MM.1S (cell line): ENCODE results near the gene PSMD3.
"Not testable (repeated sequence)": the region's sequence is repeated elsewhere in the genome, so short reads cannot be mapped to it uniquely, and the experiment has no call there.

Source experiments
- DNase-seq: peaks from one replicate; pipeline ENCODE4 v3.0.0-alpha.2; 2015
- H2AFZ ChIP-seq: fragments of 300-600 bp; sonication (generic); 2 replicates; pipeline ENCODE4 v1.6.0; 2016; ENCODE audit warnings: antibody characterized with exemption, low read length
- H3F3A ChIP-seq: fragments of 300-600 bp; sonication (generic); 2 replicates; pipeline ENCODE4 v1.6.1; 2016; ENCODE audit warnings: mild to moderate bottlenecking, antibody characterized with exemption, low read length, moderate library complexity, mixed read lengths; ENCODE audit not compliant: insufficient read depth
- H3K27ac ChIP-seq: fragments of 300-600 bp; sonication (generic); 2 replicates; pipeline ENCODE4 v1.5.1; 2016; ENCODE audit warnings: mild to moderate bottlenecking, low read length
- H3K27me3 ChIP-seq: fragments of 300-600 bp; sonication (generic); replicated peaks from 2 replicates; pipeline ENCODE4 v1.6.0; 2016; ENCODE audit warnings: low read length; ENCODE audit not compliant: insufficient read depth
- H3K36me3 ChIP-seq: fragments of 300-600 bp; sonication (generic); replicated peaks from 2 replicates; pipeline ENCODE4 v1.6.1; 2016; ENCODE audit warnings: mild to moderate bottlenecking, low read length, mixed read lengths; ENCODE audit not compliant: insufficient read depth
- H3K4me1 ChIP-seq: fragments of 300-600 bp; sonication (generic); 2 replicates; pipeline ENCODE4 v1.6.1; 2016; ENCODE audit warnings: low read length, mixed read lengths
- H3K4me2 ChIP-seq: fragments of 300-600 bp; sonication (generic); 2 replicates; pipeline ENCODE4 v1.6.0; 2016; ENCODE audit warnings: low read depth, low read length
- H3K4me3 ChIP-seq: fragments of 300-600 bp; sonication (generic); 2 replicates; pipeline ENCODE4 v1.5.1; 2016; ENCODE audit warnings: low read length, mixed read lengths
- H3K79me2 ChIP-seq: fragments of 300-600 bp; sonication (generic); 2 replicates; pipeline ENCODE4 v1.6.1; 2016; ENCODE audit warnings: mixed run types, low read length, mixed read lengths
- H3K9ac ChIP-seq: fragments of 300-600 bp; sonication (generic); 2 replicates; pipeline ENCODE4 v1.6.1; 2016; ENCODE audit warnings: low read length, mixed read lengths
- H3K9me2 ChIP-seq: fragments of 300-600 bp; sonication (generic); replicated peaks from 2 replicates; pipeline ENCODE4 v1.6.1; 2016; ENCODE audit warnings: mild to moderate bottlenecking, low read length, mixed read lengths; ENCODE audit not compliant: insufficient read depth
- H3K9me3 ChIP-seq: fragments of 300-600 bp; sonication (generic); replicated peaks from 2 replicates; pipeline ENCODE4 v1.6.1; 2016; ENCODE audit warnings: mild to moderate bottlenecking, low read length, mixed read lengths; ENCODE audit not compliant: insufficient read depth
- H4K20me1 ChIP-seq: fragments of 300-600 bp; sonication (generic); 2 replicates; pipeline ENCODE4 v1.6.1; 2016; ENCODE audit warnings: mild to moderate bottlenecking, low read length, moderate library complexity, mixed read lengths; ENCODE audit not compliant: insufficient read depth
- CTCF ChIP-seq: fragments of 300-600 bp; sonication (generic); IDR thresholded peaks from 2 replicates; pipeline ENCODE4 v1.5.1; 2016; ENCODE audit warnings: antibody characterized with exemption, low read length, mixed read lengths
- EZH2 ChIP-seq: fragments of 300-600 bp; sonication (generic); optimal IDR thresholded peaks from 2 replicates; pipeline ENCODE3; 2017; ENCODE audit warnings: low read depth, mild to moderate bottlenecking, antibody characterized with exemption, low read length, mixed read lengths
- EZH2phosphoT487 ChIP-seq: fragments of 300-600 bp; sonication (generic); IDR thresholded peaks from 2 replicates; pipeline ENCODE4 v1.6.1; 2018; ENCODE audit warnings: antibody characterized with exemption, low read length

The PSMD3 gene

GRCh38 chr17:39944393-39944711, 36.3 kb upstream of the PSMD3 start:
- Histone ChIP-seq H3K9ac (no peak overlapping the region), H2AFZ (no peak overlapping the region), H3K79me2 (no peaks in the 10 kb centered on the region), H3K27me3 (no peaks in the 10 kb centered on the region), H3F3A (peaks cover 13% of the 10 kb centered on the region), H3K36me3 (no peaks in the 10 kb centered on the region), H3K4me1 (peaks cover 11% of the 10 kb centered on the region), H3K4me3 (no peak overlapping the region), H3K9me3 (no peaks in the 10 kb centered on the region), H4K20me1 (no peaks in the 10 kb centered on the region), H3K9me2 (no peaks in the 10 kb centered on the region), H3K27ac (no peak overlapping the region), H3K4me2 (no peak overlapping the region)
- DNase-seq, result no peak
- no peak for TF ChIP-seq EZH2
- no peak for TF ChIP-seq CTCF
- no peak for TF ChIP-seq EZH2phosphoT487

DNA sequence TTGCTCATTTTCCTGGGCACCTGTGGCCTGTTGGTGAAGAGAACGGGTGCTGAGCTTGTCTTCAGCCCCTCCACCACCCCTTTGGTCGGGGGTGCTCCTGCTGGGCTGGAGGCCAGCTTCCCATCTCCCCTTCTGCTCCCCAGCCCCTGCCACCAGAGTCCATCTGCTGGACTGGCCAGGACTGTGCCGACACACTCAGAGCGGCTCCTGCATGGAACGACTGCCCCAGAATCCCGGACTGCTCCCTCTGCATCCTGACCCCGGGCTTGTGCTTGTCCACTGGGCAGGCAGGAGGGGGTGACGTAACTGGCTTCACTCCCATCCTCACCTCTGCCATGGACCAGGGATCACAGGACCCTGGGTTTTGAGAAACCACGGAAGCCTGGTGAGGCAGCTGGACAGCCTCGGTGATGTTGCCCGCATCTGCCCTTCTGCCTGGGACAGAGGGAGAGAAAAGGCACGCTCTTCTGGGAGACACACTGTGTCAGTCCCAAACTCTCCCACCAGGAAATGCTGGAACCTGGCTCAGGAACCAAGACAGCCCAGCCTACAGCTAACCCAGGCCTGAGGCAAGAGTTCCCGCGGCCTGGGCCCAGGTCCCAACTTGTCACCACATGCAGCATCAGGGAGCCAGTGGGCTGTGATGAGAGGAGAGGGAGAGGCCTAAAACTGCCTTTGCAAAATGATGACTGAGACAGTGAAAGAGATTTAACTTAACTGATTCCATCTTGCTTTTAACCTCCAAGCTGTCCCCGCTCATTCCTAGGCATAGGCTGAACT, 33.9 kb upstream of the PSMD3 start:
- Histone ChIP-seq H3K9me3 (no peaks in the 10 kb centered on the region), H3K4me3 (no peak overlapping the region), H3F3A (no peaks in the 10 kb centered on the region), H3K27ac (no peak overlapping the region), H3K36me3 (no peaks in the 10 kb centered on the region), H3K4me2 (no peak overlapping the region), H3K4me1 (no peaks in the 10 kb centered on the region), H3K27me3 (0 out of 2 replicates have a peak, but pooled peaks cover 2% of the 10 kb centered on the region), H4K20me1 (no peaks in the 10 kb centered on the region), H3K9ac (no peak overlapping the region), H2AFZ (no peak overlapping the region), H3K9me2 (no peaks in the 10 kb centered on the region), H3K79me2 (no peaks in the 10 kb centered on the region)
- DNase-seq, result no peak
- TF ChIP-seq EZH2 (no peak), CTCF (no peak), EZH2phosphoT487 (no peak)

DNA sequence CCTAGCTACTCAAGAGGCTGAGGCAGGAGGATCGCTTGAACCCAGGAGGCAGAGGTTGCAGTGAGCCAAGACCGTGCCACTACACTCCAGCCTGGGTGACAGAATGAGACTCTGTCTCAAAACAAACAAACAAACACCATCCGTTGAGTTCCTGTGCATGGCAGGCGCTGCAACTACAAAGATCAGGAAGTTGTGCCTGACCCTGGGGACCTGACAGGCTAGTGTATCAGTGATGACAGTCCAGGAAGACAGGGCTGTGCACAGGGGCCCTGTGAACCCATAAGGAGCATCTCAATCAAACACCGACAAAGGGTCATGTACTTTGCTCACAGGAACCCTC, 32.1 kb upstream of the PSMD3 start:
- not testable (repeated sequence) for H3K27ac ChIP-seq, H3K36me3 ChIP-seq, H2AFZ ChIP-seq, H3K4me2 ChIP-seq, H3K9me2 ChIP-seq, H4K20me1 ChIP-seq, H3K9me3 ChIP-seq, H3K27me3 ChIP-seq, H3F3A ChIP-seq, H3K9ac ChIP-seq, DNase-seq, H3K79me2 ChIP-seq, H3K4me3 ChIP-seq, H3K4me1 ChIP-seq

DNA sequence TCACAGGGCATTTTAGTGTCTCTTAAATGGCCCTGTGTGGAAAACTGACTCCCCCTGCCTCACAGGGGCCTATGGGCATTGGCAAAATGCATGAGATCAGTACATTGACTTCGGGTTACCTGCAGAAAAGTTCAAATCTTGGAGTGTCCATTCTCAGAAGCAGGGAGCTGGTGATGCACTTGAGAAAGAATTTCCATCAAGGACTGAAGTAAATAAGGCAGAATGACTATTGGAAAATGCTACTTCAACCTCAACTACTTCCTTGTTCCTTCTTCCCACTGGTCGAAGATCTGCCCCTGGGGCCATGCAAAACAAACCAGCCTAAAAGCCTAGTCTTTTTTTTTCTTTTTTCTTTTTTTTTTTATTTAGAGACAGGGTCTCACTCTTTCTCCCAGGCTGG, 31.6 kb upstream of the PSMD3 start:
- H3K27ac ChIP-seq, result no peak overlapping the region
- no peak for DNase-seq

More for the DNA sequence above, 31.6 kb upstream of the PSMD3 start:
- Histone ChIP-seq H3K4me1 (peaks cover 11% of the 10 kb centered on the region), H3K36me3 (no peaks in the 10 kb centered on the region), H3K4me2 (no peak overlapping the region), H3K9ac (no peak overlapping the region), H3K9me2 (no peaks in the 10 kb centered on the region), H3K79me2 (no peaks in the 10 kb centered on the region), H3K4me3 (no peak overlapping the region), H3K27me3 (0 out of 2 replicates have a peak, but pooled peaks cover 4% of the 10 kb centered on the region), H4K20me1 (no peaks in the 10 kb centered on the region), H3F3A (no peaks in the 10 kb centered on the region), H3K9me3 (no peaks in the 10 kb centered on the region), H2AFZ (no peak overlapping the region)
- no peak for TF ChIP-seq EZH2
- TF ChIP-seq CTCF, result no peak
- no peak for TF ChIP-seq EZH2phosphoT487
